Measurements from ENCODE around the gene TMCC1. TPM values are rescaled to one million over a fixed set of nuclear protein-coding genes. Genes with fewer than 3 reads are reported as not detected.

The TMCC1 gene
- total and polyA plus RNA-seq, 9 donors: 26.8 to 37.8 (median 30.9) TPM

DNA sequence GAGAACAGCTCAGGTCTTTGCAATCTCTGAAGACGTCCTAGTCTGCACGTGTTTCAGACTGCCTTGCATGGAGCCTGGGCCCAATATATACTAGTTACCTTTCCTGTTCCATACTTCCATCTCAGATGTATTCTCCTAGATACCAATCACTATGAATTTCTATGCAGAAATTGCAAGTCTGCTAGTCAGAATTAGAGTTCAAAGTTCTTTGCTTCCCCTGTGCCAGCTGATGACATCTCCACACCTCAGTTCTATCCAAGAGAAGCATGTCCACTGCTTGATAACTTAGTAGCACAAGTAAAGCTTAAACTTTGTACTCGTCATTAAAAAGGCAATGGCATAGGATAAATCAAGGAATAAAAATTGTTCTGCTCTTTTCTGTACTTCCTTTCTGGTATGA lies 153.4 kb downstream of the TMCC1 start:
- H3K27ac ChIP-seq (ENCODE audit: low read length): no peak overlapping the region
- no peak for DNase-seq
- H3K4me3 ChIP-seq (ENCODE audit: low read length): no peak overlapping the region
- no peaks in the 10 kb centered on the region for H3K4me1 ChIP-seq (ENCODE audit: control insufficient read depth, insufficient read depth, low read length)
- H3K27me3 ChIP-seq (ENCODE audit: control insufficient read depth, insufficient read depth, low read length): no peaks in the 10 kb centered on the region
- H3K9me3 ChIP-seq (replicated peaks; ENCODE audit: control insufficient read depth, low read depth, low read length): no peaks in the 10 kb centered on the region
- no peaks in the 10 kb centered on the region for H3K36me3 ChIP-seq (ENCODE audit: control insufficient read depth, insufficient read depth, low read length)
- 53% methylated on average over 2 of the region's 3 CpGs for WGBS (ENCODE audit: insufficient coverage)

GRCh38 chr3:129739634-129740033 lies 153.9 kb downstream of the TMCC1 start:
- H3K9me3 ChIP-seq (replicated peaks; ENCODE audit: control insufficient read depth, low read depth, low read length): no peaks in the 10 kb centered on the region
- no peaks in the 10 kb centered on the region for H3K27me3 ChIP-seq (ENCODE audit: control insufficient read depth, insufficient read depth, low read length)
- DNase-seq: no peak
- H3K4me3 ChIP-seq (ENCODE audit: low read length): no peak overlapping the region
- H3K27ac ChIP-seq (ENCODE audit: low read length): no peak overlapping the region
- no peaks in the 10 kb centered on the region for H3K36me3 ChIP-seq (ENCODE audit: control insufficient read depth, insufficient read depth, low read length)
- 92% methylated on average over 2 of the region's 3 CpGs for WGBS (ENCODE audit: insufficient coverage)
- no peaks in the 10 kb centered on the region for H3K4me1 ChIP-seq (ENCODE audit: control insufficient read depth, insufficient read depth, low read length)

DNA sequence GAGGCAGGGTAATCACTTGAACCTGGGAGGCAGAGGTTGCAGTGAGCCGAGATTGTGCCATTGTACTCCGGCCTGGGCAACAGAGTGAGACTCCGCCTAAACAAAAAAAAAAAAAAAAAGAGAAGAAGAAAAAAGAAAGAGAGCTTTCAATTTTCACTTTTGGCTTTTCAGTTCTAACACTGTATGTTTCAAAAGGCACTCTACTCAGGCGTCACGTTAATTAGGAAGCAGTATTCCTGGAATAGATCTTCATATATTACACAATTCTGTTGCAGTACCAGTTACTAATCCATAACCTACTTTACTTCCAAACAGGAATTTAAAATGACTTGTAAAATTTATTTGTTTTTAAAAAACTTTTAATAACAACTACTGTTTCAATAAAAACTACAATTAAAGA lies 155.3 kb downstream of the TMCC1 start:
- DNase-seq: no peak
- Histone ChIP-seq H3K9me3 (replicated peaks; ENCODE audit: control insufficient read depth, low read depth, low read length) (no peaks in the 10 kb centered on the region), H3K36me3 (ENCODE audit: control insufficient read depth, insufficient read depth, low read length) (no peaks in the 10 kb centered on the region), H3K27me3 (ENCODE audit: control insufficient read depth, insufficient read depth, low read length) (no peaks in the 10 kb centered on the region), H3K4me1 (ENCODE audit: control insufficient read depth, insufficient read depth, low read length) (no peaks in the 10 kb centered on the region), H3K27ac (ENCODE audit: low read length) (no peak overlapping the region), H3K4me3 (ENCODE audit: low read length) (no peak overlapping the region)
- no CpG with 5 or more reads among the region's 5 CpGs for WGBS (ENCODE audit: insufficient coverage)

DNA sequence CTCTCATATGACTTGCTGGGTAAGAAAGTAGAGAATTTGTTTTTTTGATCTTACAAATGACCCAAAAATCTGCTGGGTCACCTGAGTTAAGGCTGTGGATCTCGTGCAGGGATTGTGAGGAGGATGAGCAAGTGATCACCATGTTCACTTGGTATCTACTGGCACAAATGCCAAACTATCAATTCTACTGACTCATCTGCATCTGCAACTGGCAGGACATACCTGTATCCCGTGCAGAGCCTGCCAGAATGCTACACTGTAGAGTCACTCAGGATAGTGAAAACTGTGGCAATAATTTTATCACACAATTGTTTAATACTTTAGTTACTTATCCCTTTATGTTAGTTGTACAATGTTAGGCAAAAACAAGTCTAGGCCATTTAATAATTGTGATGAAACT lies 157.4 kb downstream of the TMCC1 start:
- no peak overlapping the region for H3K27ac ChIP-seq (ENCODE audit: low read length)
- WGBS (ENCODE audit: insufficient coverage): no CpG with 5 or more reads among the region's 2 CpGs
- DNase-seq: no peak
- H3K27me3 ChIP-seq (ENCODE audit: control insufficient read depth, insufficient read depth, low read length): no peaks in the 10 kb centered on the region
- no peaks in the 10 kb centered on the region for H3K4me1 ChIP-seq (ENCODE audit: control insufficient read depth, insufficient read depth, low read length)
- no peak overlapping the region for H3K4me3 ChIP-seq (ENCODE audit: low read length)
- no peaks in the 10 kb centered on the region for H3K36me3 ChIP-seq (ENCODE audit: control insufficient read depth, insufficient read depth, low read length)
- H3K9me3 ChIP-seq (replicated peaks; ENCODE audit: control insufficient read depth, low read depth, low read length): no peaks in the 10 kb centered on the region

- no peak for DNase-seq
- H3K9me3 ChIP-seq (replicated peaks; ENCODE audit: control insufficient read depth, low read depth, low read length): no peaks in the 10 kb centered on the region
- H3K4me1 ChIP-seq (ENCODE audit: control insufficient read depth, insufficient read depth, low read length): no peaks in the 10 kb centered on the region
- H3K27ac ChIP-seq (ENCODE audit: low read length): no peak overlapping the region
- no CpG with 5 or more reads among the region's 4 CpGs for WGBS (ENCODE audit: insufficient coverage)
- no peaks in the 10 kb centered on the region for H3K27me3 ChIP-seq (ENCODE audit: control insufficient read depth, insufficient read depth, low read length)
- no peaks in the 10 kb centered on the region for H3K36me3 ChIP-seq (ENCODE audit: control insufficient read depth, insufficient read depth, low read length)
- no peak overlapping the region for H3K4me3 ChIP-seq (ENCODE audit: low read length)
Observed at GRCh38 chr3:129735638-129736037, 157.9 kb downstream of the TMCC1 start.

- WGBS (ENCODE audit: insufficient coverage): no CpG with 5 or more reads among the region's 2 CpGs
- no peak for DNase-seq
- Histone ChIP-seq H3K27me3 (ENCODE audit: control insufficient read depth, insufficient read depth, low read length) (no peaks in the 10 kb centered on the region), H3K36me3 (ENCODE audit: control insufficient read depth, insufficient read depth, low read length) (no peaks in the 10 kb centered on the region), H3K4me3 (ENCODE audit: low read length) (no peak overlapping the region), H3K9me3 (replicated peaks; ENCODE audit: control insufficient read depth, low read depth, low read length) (no peaks in the 10 kb centered on the region), H3K27ac (ENCODE audit: low read length) (no peak overlapping the region), H3K4me1 (ENCODE audit: control insufficient read depth, insufficient read depth, low read length) (no peaks in the 10 kb centered on the region)
Observed at GRCh38 chr3:129734449-129734848, 159.1 kb downstream of the TMCC1 start.

- no peaks in the 10 kb centered on the region for H3K4me1 ChIP-seq (ENCODE audit: control insufficient read depth, insufficient read depth, low read length)
- H3K36me3 ChIP-seq (ENCODE audit: control insufficient read depth, insufficient read depth, low read length): no peaks in the 10 kb centered on the region
- H3K27me3 ChIP-seq (ENCODE audit: control insufficient read depth, insufficient read depth, low read length): no peaks in the 10 kb centered on the region
- no peaks in the 10 kb centered on the region for H3K9me3 ChIP-seq (replicated peaks; ENCODE audit: control insufficient read depth, low read depth, low read length)
- DNase-seq: no peak
- H3K4me3 ChIP-seq (ENCODE audit: low read length): no peak overlapping the region
- no CpG with 5 or more reads among the region's 1 CpG for WGBS (ENCODE audit: insufficient coverage)
- H3K27ac ChIP-seq (ENCODE audit: low read length): no peak overlapping the region
Observed at GRCh38 chr3:129732200-129732876, 161.2 kb downstream of the TMCC1 start.

DNA sequence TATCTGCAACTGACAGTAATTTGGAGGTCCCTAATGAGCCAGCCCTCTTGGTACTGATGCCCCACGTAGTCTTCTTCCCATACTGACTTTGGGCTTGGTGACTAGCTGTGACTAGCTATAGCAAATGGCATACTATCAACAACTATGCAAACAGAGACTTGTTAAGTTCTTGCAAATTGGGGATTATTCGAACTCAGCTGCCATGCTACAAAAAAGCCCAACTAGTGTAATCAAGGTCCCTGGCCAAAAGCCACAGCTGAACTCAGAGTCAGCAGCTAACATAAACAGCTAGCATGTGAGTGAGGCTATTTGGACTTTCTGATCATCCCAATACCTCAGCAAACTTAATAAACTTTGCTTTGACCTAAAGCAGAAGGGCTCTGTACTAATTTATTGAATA lies 165.8 kb downstream of the TMCC1 start:
- Histone ChIP-seq H3K27me3 (ENCODE audit: control insufficient read depth, insufficient read depth, low read length) (no peaks in the 10 kb centered on the region), H3K27ac (ENCODE audit: low read length) (no peak overlapping the region), H3K36me3 (ENCODE audit: control insufficient read depth, insufficient read depth, low read length) (no peaks in the 10 kb centered on the region), H3K4me3 (ENCODE audit: low read length) (no peak overlapping the region), H3K9me3 (replicated peaks; ENCODE audit: control insufficient read depth, low read depth, low read length) (no peaks in the 10 kb centered on the region), H3K4me1 (ENCODE audit: control insufficient read depth, insufficient read depth, low read length) (peaks cover 7% of the 10 kb centered on the region)
- WGBS (ENCODE audit: insufficient coverage): no CpG with 5 or more reads among the region's 2 CpGs
- peak; percentile 7 for DNase-seq

DNA sequence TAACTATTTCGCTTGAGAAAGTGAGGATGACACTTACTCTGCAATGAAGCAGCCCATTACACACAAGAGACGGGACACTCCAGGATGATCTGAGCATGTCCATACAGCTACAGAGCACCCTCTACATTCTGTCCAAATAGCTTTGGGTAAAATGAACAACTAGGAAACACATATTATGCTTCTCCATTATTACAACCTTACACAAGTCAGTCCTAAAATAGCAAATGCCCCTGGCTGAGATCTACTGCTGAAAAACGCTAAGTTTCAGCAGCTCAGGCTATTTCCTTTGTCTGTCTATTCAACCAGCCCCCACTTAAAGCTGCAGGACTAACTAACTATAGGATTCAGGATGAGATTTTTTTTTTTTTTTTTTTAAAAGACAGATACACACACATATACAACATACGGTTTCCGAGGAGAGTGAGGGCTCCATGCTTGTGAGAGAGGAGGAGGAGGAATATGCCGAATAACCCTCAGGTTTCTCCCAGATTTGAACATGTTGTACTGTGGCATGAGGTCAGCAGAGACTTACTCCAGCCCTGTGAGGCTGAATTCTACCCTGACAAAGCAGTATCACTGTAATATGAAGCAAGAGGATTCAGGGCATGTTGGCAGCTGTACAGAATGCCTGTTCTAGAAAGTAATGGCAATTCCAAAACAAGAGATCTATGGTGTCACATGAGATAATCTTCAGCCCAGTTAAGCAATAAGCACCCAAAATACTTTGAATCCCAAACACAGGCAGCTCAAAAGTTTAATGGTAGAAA lies 169.8 kb downstream of the TMCC1 start:
- Histone ChIP-seq H3K4me1 (ENCODE audit: control insufficient read depth, insufficient read depth, low read length) (peaks cover 7% of the 10 kb centered on the region), H3K9me3 (replicated peaks; ENCODE audit: control insufficient read depth, low read depth, low read length) (no peaks in the 10 kb centered on the region), H3K27ac (ENCODE audit: low read length) (peak overlapping the region; percentile 80), H3K27me3 (ENCODE audit: control insufficient read depth, insufficient read depth, low read length) (no peaks in the 10 kb centered on the region), H3K4me3 (ENCODE audit: low read length) (peak overlapping the region; percentile 36), H3K36me3 (ENCODE audit: control insufficient read depth, insufficient read depth, low read length) (no peaks in the 10 kb centered on the region)
- WGBS (ENCODE audit: insufficient coverage): 80% methylated on average over 1 of the region's 6 CpGs
- peak; percentile 74 for DNase-seq

DNA sequence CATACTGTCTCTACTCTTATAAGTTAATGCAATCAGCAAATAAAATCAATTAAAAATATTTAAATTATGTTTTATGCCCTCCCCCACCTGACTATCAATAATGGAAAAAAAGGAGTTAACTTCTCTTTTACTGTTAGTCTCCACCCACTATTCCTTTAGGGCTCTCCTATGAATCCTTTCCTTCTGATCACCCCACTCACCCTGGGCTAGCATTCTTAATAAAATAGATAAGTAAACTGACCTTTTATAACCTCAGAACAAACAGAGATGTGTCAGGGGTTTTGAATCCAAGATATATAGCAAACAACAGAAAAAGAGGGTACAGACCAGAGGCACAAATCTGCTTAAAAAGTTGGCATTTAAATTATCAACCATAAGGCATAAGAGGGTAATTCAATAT lies 171.0 kb downstream of the TMCC1 start:
- no peak overlapping the region for H3K4me3 ChIP-seq (ENCODE audit: low read length)
- H3K4me1 ChIP-seq (ENCODE audit: control insufficient read depth, insufficient read depth, low read length): peaks cover 7% of the 10 kb centered on the region

More for the DNA sequence above, 171.0 kb downstream of the TMCC1 start:
- Histone ChIP-seq H3K9me3 (replicated peaks; ENCODE audit: control insufficient read depth, low read depth, low read length) (no peaks in the 10 kb centered on the region), H3K36me3 (ENCODE audit: control insufficient read depth, insufficient read depth, low read length) (no peaks in the 10 kb centered on the region), H3K27me3 (ENCODE audit: control insufficient read depth, insufficient read depth, low read length) (no peaks in the 10 kb centered on the region), H3K27ac (ENCODE audit: low read length) (no peak overlapping the region)
- DNase-seq: no peak
